GM21526 (cell line): ENCODE results near the gene SSX2B.
"Not testable (repeated sequence)": the region's sequence is repeated elsewhere in the genome, so short reads cannot be mapped to it uniquely, and the experiment has no call there.

Source experiments
- ATAC-seq: cut with Tn5 transposase; IDR thresholded peaks from one replicate; pipeline ENCODE4 v1.9.1; 2021; ENCODE audit warnings: moderate library complexity; ENCODE audit not compliant: unreplicated experiment, low FRiP score

The SSX2B gene

GRCh38 chrX:52750952-52751351, at the start of gene SSX2B:
TSS of gene SSX2B (plus strand) at chrX:52751252. CDS start at chrX:52752681, 1,429 bp downstream.
- ATAC-seq = not testable (repeated sequence)

GRCh38 chrX:52707078-52707477, 44.0 kb upstream of the SSX2B start, which contains the start of gene SSX2:
TSS of gene SSX2 (minus strand) at chrX:52707178. CDS start at chrX:52705749, 1,429 bp downstream.
- not testable (repeated sequence) for ATAC-seq

GRCh38 chrX:52765983-52766382, 14.9 kb downstream of the SSX2B start:
- ATAC-seq = not testable (repeated sequence)

- not testable (repeated sequence) for ATAC-seq
Observed at GRCh38 chrX:52773504-52773903, 22.5 kb downstream of the SSX2B start.

GRCh38 chrX:52797327-52797726, 46.3 kb downstream of the SSX2B start, which contains the start of gene SPANXN5:
TSS of gene SPANXN5 (minus strand) at chrX:52797427. CDS start at chrX:52797348, 79 bp downstream.
- not testable (repeated sequence) for ATAC-seq

GRCh38 chrX:52804876-52805275, 53.8 kb downstream of the SSX2B start:
- ATAC-seq = not testable (repeated sequence)
